ENCODE results near the gene COL8A1. TPM values are rescaled to one million over a fixed set of nuclear protein-coding genes. Genes with fewer than 3 reads are reported as not detected.

Gene COL8A1
- total and polyA plus RNA-seq, 11 donors, result 4.9 to 39.2 (median 21.1) TPM

- 52 to 65% (median 61%) methylated on average over 2 of the region's 2 CpGs for WGBS, 4 donors
- ATAC-seq (peak in 2 of 4 donors; percentile 65 to 81), DNase-seq (no peak)
- Histone ChIP-seq H3K9me3 (no peaks in the 10 kb centered on the region), H3K27ac (no peak overlapping the region), H3K4me1 (peaks cover 0 to 8% (median 0%) of the 10 kb centered on the region in 12 donors), H3K27me3 (no peaks in the 10 kb centered on the region), H3K4me3 (no peak overlapping the region), H3K36me3 (no peaks in the 10 kb centered on the region)
- TF ChIP-seq POLR2A (IDR thresholded peaks at IDR 0.05), result no peak
- TF ChIP-seq CTCF (IDR thresholded peaks at IDR 0.05), result no peak
- intact Hi-C loops (cut with DNase I), result no loop called here
Observed at GRCh38 chr3:99774467-99774866, 136.1 kb downstream of the COL8A1 start.

GRCh38 chr3:99776516-99777209, 138.3 kb downstream of the COL8A1 start:
- intact Hi-C loops (cut with DNase I), result no loop called here
- Histone ChIP-seq H3K4me1 (peaks cover 0 to 8% (median 0%) of the 10 kb centered on the region in 12 donors), H3K4me3 (no peak overlapping the region), H3K27ac (no peak overlapping the region), H3K27me3 (no peaks in the 10 kb centered on the region), H3K36me3 (no peaks in the 10 kb centered on the region), H3K9me3 (no peaks in the 10 kb centered on the region)
- DNase-seq (no peak), ATAC-seq (no peak)
- TF ChIP-seq POLR2A (IDR thresholded peaks at IDR 0.05), result no peak
- TF ChIP-seq CTCF (IDR thresholded peaks at IDR 0.05), result no peak
- 57 to 68% (median 67%) methylated on average over 5 of the region's 5 CpGs for WGBS, 4 donors

- 80 to 91% (median 86%) methylated on average over 2 of the region's 2 CpGs for WGBS, 4 donors
- DNase-seq, result no peak
- peaks cover 0 to 8% (median 0%) of the 10 kb centered on the region in 12 donors for H3K4me1 ChIP-seq
Observed at GRCh38 chr3:99777210-99777549, 138.8 kb downstream of the COL8A1 start.

GRCh38 chr3:99777708-99778107, 139.3 kb downstream of the COL8A1 start:
- TF ChIP-seq CTCF (IDR thresholded peaks at IDR 0.05) (no peak), POLR2A (IDR thresholded peaks at IDR 0.05) (no peak)
- no peak for ATAC-seq

More at GRCh38 chr3:99777210-99777549, 138.8 kb downstream of the COL8A1 start:
- H3K27me3 ChIP-seq, result no peaks in the 10 kb centered on the region
- H3K27ac ChIP-seq, result no peak overlapping the region
- intact Hi-C loops (cut with DNase I), result no loop called here
- ATAC-seq, result no peak
- H3K36me3 ChIP-seq, result no peaks in the 10 kb centered on the region
- H3K4me3 ChIP-seq, result no peak overlapping the region
- H3K9me3 ChIP-seq, result no peaks in the 10 kb centered on the region
- TF ChIP-seq POLR2A (IDR thresholded peaks at IDR 0.05) (no peak), CTCF (IDR thresholded peaks at IDR 0.05) (no peak)

More at GRCh38 chr3:99777708-99778107, 139.3 kb downstream of the COL8A1 start:
- H3K27me3 ChIP-seq, result no peaks in the 10 kb centered on the region
- peaks cover 0 to 8% (median 0%) of the 10 kb centered on the region in 12 donors for H3K4me1 ChIP-seq
- intact Hi-C loops (cut with DNase I), result no loop called here
- H3K4me3 ChIP-seq, result no peak overlapping the region
- DNase-seq, result no peak
- no peaks in the 10 kb centered on the region for H3K36me3 ChIP-seq
- no peak overlapping the region for H3K27ac ChIP-seq
- 83 to 85% (median 84%) methylated on average over 2 of the region's 2 CpGs for WGBS, 4 donors
- no peaks in the 10 kb centered on the region for H3K9me3 ChIP-seq
